T1000 (cell line): ENCODE data around the gene GALM.

Experiments used
- DNase-seq: peaks from one replicate; lab custom pipeline; 2025; ENCODE audit warnings: mixed read lengths; lab: John Stamatoyannopoulos, UW

GALM gene

GRCh38 chr2:38771632-38772031 lies 105.7 kb downstream of the GALM start:
- DNase-seq, result no peak

GRCh38 chr2:38775097-38775920 lies 109.4 kb downstream of the GALM start:
- DNase-seq, result no peak

GRCh38 chr2:38775921-38776225 lies 110.0 kb downstream of the GALM start:
- DNase-seq, result no peak

GRCh38 chr2:38776531-38776930 lies 110.6 kb downstream of the GALM start:
- no peak for DNase-seq

GRCh38 chr2:38778687-38779082 lies 112.8 kb downstream of the GALM start:
- no peak for DNase-seq

GRCh38 chr2:38783586-38783985 lies 117.7 kb downstream of the GALM start:
- no peak for DNase-seq
